ENCODE data around the gene SLC25A34. TPM values are rescaled to one million over a fixed set of nuclear protein-coding genes. Genes with fewer than 3 reads are reported as not detected.

SLC25A34 gene
- total RNA-seq, 1 donor from 2014 or later = 2.2 TPM

GRCh38 chr1:15712168-15712567 is 23.9 kb upstream of the SLC25A34 start:
- DNase-seq (ENCODE audit: low spot score) = no peak

DNA sequence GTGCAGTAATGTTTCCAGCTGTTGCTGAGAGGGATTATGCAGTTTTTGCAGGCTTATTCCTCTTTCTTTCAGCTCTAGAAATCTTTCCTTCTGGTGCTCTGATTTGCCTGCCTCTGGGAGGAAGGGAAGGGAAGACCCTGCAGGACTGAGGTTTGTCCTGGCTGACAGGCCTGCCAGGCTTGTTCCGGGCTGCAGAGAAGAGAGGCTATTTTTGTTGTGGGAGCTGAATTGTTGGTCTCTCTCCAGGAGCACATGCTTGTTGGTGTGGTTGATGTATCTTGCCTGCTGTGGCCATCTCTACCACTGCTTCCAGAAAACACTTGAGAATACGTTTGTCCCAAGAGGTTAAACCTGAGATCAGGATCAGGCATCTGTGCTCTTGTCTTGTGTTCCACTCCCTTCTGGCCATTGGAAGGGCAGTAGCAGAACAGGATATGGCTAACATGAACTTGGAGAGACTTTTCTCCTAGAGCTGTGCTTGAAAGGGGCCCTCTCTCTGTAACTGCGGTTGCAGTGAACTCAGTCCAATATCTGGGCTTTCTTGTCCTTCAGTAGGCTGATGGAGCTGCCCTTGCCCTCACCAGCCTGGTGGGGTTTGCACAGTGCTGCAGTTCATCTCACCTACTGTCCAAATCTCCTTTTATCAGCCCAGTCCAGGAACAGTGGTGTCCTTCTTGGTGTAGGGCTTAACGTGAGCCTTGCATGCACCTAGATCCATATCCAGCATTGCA is 21.5 kb upstream of the SLC25A34 start:
- no peak for DNase-seq (ENCODE audit: low spot score)

DNA sequence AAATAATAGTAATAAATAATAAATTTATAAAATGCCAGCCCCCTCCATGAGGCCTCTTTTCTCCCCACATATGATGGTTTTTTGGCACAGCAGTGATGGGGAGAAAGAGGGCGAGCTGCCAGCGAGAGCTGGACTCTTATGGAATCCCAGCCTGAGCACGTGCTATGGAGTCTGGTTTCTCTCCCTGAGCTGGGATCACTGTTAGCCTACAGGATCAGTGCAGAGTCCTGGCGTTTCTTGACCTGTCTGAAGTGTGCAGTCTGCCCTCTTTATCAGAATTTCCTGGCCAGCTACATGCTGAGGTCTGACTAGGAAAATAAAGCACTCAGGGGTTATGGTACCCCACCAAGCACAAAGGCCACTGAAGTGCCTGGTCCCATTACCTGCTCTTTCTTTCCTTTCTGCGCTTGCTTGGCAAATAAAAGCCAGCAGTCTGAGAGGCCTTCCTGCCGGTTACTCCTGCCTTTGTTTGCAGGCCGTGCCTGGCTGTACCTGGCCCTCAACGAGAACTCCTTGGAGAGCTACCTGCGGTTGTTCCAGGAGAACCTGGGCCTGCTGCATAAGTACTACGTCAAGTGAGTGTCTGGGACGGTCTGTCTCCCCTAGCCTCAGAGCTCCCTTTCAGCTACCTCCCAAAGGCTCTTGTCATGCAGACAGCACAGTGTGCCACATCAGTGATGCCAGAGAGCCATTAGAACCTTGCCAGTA is 18.5 kb upstream of the SLC25A34 start:
- DNase-seq (ENCODE audit: low spot score) = no peak

- DNase-seq (ENCODE audit: low spot score) = no peak
Observed at GRCh38 chr1:15718199-15718601, 17.9 kb upstream of the SLC25A34 start.

- DNase-seq (ENCODE audit: low spot score) = no peak
Observed at GRCh38 chr1:15719381-15720120, 16.5 kb upstream of the SLC25A34 start.

DNA sequence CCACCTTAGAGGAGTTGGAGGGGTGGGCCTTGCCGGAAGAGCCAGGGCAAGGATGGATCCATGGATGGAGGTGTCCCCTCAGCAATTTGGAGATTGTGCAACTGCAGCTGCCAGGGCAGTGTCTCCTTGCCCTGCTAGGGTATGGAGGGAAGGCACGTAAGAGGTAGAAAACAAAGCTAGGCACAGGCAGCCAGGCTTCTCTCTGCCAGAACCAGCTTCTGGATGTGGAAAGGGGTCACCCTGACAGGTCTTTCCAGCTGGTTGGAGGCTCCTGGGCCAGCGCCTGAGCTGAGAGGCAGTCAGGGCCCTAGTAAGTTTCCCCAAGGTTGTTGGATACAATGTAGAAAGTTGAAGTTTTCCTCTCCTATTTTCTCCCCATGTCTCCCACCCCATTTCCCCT is 15.2 kb upstream of the SLC25A34 start:
- DNase-seq (ENCODE audit: low spot score) = no peak

DNA sequence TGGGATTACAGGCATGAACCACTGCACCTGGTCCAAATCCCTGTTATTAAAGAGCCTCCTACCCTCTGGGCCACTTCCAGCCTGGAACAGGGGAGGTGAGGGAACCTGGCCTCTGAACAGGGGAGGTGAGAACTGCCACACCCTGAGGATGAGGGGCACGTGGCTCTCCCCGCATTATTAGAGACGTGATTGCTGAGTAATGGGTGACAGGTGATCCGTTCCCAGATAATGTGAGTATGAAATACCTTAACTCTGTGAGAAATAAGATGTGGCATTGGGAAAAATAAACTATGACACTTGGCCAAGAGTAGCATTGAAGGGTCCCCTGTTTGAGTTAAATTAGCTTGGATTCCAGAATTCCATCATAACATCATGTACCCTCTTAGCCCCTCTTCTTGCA is 13.6 kb upstream of the SLC25A34 start:
- DNase-seq (ENCODE audit: low spot score) = no peak

- no peak for DNase-seq (ENCODE audit: low spot score)
Observed at GRCh38 chr1:15722836-15723532, 13.1 kb upstream of the SLC25A34 start.

- DNase-seq (ENCODE audit: low spot score) = no peak
Observed at GRCh38 chr1:15723631-15724246, 12.3 kb upstream of the SLC25A34 start.

- no peak for DNase-seq (ENCODE audit: low spot score)
Observed at GRCh38 chr1:15724949-15725880, 10.8 kb upstream of the SLC25A34 start.

GRCh38 chr1:15726508-15726907 is 9.6 kb upstream of the SLC25A34 start:
- DNase-seq (ENCODE audit: low spot score) = no peak

GRCh38 chr1:15727021-15727420 is 9.0 kb upstream of the SLC25A34 start:
- no peak for DNase-seq (ENCODE audit: low spot score)

DNA sequence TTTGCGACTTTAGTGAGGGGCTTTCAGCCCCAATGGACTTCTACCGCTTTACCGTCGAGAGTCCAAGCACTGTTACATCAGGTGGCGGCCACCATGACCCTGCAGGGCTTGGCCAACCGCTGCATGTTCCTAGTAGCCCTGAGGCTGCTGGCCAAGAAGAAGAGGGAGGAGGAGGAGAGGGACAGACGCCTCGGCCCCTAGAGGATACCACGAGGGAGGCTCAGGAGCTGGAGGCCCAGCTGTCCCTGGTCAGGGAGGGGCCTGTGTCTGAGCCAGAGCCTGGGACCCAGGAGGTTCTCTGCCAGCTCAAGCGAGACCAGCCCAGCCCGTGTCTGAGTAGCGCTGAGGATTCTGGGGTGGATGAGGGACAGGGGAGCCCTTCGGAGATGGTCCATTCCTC is 8.6 kb upstream of the SLC25A34 start:
- no peak for DNase-seq (ENCODE audit: low spot score)

DNA sequence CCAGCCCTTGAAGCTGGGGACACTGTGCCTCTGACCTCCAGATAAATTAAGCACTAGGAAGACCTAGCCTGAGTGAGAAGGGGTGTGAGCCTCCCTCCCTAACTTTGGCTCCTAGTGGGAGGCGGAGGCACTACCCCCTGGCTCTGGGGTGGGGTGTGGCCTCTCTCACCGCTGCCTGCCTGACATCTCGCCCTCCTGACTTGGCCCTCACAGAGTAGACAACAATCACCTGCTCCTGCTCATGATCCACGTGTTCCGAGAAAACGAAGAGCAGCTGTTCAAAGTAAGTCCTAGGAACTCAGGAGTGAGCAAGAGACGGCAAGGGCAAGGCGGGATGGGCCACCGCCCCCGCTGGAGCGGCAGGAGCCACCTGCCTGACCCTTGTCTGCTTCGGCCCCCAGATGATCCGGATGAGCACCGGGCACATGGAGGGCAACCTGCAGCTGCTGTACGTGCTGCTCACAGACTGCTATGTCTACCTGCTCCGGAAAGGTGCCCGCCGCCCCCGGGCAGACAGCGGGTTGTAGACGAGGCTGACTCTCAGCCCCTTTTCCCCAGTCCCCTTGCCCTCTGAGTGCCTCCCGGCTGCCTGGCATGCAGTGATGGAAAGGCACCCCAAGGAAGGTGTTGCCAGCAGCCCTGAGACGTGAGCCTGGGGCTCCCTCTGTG is 8.1 kb upstream of the SLC25A34 start:
- DNase-seq (ENCODE audit: low spot score) = no peak

DNA sequence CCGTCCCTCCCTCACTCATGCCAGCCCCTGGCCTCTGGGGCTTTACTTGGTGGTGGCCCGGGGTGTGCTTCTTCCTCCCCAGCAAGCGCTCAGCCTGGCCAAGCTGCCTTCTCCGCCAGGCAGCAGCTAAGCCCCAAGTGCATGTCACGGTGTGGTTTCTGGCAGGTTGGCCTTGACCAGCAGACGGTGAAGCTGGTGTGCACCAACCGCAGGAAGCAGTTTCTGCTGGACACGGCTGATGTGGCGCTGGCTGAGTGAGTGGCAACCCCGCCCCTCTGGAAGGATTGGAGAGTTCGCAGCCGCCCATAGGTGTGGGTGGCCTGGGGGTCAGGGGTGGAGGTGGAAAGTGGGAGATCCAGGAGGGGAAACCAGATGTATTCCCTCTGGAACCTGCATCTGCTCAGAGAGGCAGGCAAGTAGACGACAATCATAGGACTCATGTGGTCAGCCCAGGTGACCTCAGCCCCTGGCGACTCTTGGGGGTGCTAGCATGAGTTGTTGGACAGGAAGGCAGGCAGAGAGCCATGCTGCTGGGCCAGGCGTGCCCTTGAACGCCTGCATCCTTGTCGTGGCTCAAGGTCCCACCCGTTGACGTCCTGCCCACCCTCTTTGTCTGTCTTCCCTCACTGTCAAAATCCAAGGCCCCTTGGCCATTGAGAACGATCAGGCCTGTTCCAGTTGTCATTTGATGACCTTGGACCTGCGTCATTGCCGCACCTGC is 7.0 kb upstream of the SLC25A34 start:
- DNase-seq (ENCODE audit: low spot score) = no peak

GRCh38 chr1:15730423-15730822 is 5.6 kb upstream of the SLC25A34 start:
- DNase-seq (ENCODE audit: low spot score) = no peak

DNA sequence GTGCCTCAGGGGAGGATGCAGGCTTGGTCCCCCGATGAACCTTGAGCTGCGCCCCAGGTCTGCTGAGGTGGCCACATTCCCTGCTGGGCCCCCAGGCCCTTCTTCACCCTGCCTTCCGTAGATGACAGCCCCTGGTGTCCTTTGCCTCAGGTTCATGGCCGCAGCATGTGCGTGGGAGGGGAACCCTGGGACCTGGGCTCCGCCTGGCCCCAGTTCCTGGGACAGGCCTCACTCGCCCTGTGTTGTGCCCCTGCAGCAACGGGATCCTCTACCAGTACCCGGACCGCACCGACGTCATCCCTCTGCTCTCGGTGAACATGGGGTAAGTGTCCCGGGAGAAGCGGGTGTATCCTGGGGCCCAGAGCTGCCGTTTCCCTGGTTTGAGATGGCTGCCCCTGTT is 5.1 kb upstream of the SLC25A34 start:
- DNase-seq (ENCODE audit: low spot score) = no peak

DNA sequence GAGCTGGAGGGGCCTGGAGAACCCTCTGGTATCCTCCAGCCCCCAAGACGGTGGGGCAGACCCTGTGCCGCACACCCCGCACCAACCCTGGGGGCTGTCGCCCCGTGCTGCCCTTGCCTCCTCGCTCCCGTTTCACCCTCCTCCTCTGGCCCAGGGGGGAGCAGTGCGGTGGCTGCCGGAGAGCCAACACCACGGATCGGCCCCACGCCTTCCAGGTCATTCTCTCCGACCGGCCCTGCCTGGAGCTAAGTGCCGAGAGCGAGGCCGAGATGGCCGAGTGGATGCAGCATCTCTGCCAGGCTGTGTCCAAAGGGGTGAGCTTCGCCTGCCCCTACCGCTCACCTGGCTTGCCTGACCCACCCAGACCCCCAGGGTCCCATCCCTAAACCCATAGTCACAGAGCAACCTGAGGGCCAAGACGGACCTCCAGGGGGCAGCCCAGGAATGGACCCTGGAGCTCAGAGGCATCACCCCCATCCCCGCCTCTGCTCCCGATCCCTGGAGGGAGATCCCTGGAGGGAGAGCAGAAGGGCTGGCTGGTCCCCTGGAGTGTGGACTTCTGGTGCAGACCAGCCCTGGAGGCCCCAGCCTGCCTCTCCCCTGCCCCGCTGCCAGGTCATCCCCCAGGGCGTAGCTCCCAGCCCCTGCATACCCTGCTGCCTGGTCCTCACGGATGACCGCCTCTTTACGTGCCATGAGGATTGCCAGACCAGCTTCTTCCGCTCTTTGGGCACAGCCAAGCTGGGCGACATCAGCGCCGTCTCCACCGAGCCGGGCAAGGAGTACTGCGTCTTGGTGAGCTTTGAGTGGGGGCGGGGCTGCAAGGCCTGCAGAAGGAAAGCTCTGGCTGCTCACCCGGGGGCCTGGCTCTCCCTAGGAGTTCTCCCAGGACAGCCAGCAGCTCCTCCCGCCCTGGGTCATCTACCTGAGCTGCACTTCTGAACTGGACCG is 4.0 kb upstream of the SLC25A34 start:
- no peak for DNase-seq (ENCODE audit: low spot score)
